Measurements from ENCODE around the gene DOK7.
"Not testable (repeated sequence)": the region's sequence is repeated elsewhere in the genome, so short reads cannot be mapped to it uniquely, and the experiment has no call there.

Gene DOK7

GRCh38 chr4:3443750-3444309, 19.3 kb upstream of the DOK7 start:
- DNase-seq: no peak

- DNase-seq: no peak
These were observed 18.6 kb upstream of the DOK7 start for GRCh38 chr4:3444351-3445110.

- DNase-seq: no peak
These were observed 17.8 kb upstream of the DOK7 start for GRCh38 chr4:3445111-3445820.

- no peak for DNase-seq
These were observed 17.1 kb upstream of the DOK7 start for GRCh38 chr4:3445829-3446545.

- no peak for DNase-seq
These were observed 16.3 kb upstream of the DOK7 start for GRCh38 chr4:3446631-3447320.

- no peak for DNase-seq
These were observed 15.4 kb upstream of the DOK7 start for GRCh38 chr4:3447431-3448395.

- no peak for DNase-seq
These were observed 14.0 kb upstream of the DOK7 start for GRCh38 chr4:3449047-3449573.

GRCh38 chr4:3449574-3450534, 13.3 kb upstream of the DOK7 start:
- DNase-seq: no peak

- DNase-seq: no peak
These were observed 12.5 kb upstream of the DOK7 start for GRCh38 chr4:3450643-3451042.

GRCh38 chr4:3451956-3452355, 11.2 kb upstream of the DOK7 start:
- DNase-seq: no peak

- peak in 1 of 2 experiments; percentile 48 for DNase-seq
These were observed 10.7 kb upstream of the DOK7 start for GRCh38 chr4:3452376-3452775.

- not testable (repeated sequence) for DNase-seq
These were observed 7.5 kb upstream of the DOK7 start for GRCh38 chr4:3455596-3455995.

- no peak for DNase-seq
These were observed 4.7 kb upstream of the DOK7 start for GRCh38 chr4:3458371-3458770.

- not testable (repeated sequence) for DNase-seq
These were observed 4.0 kb upstream of the DOK7 start for GRCh38 chr4:3459156-3459555.

GRCh38 chr4:3460926-3461325, 2.2 kb upstream of the DOK7 start:
- no peak for DNase-seq

- peak in 1 of 2 experiments; percentile 49 for DNase-seq
These were observed 1.4 kb upstream of the DOK7 start for GRCh38 chr4:3461515-3462291.

GRCh38 chr4:3462321-3462789, 751 bp upstream of the DOK7 start:
- no peak for DNase-seq

GRCh38 chr4:3463556-3464348, 646 bp downstream of the DOK7 start:
- DNase-seq: no peak
